SK-N-SH treated with all-trans-retinoic acid at 6 μM for 48 hours (cell line): ENCODE data around the gene RNF145.

Source experiments
- CSRNP3 ChIP-seq: fragments of 250-450 bp; sonication (Bioruptor Pico); IDR thresholded peaks from 2 replicates; pipeline ENCODE4 v1.5.1; 2021; ENCODE audit warnings: mild to moderate bottlenecking, moderate library complexity
- PPARA ChIP-seq: fragments of 250-450 bp; sonication (Bioruptor Pico); IDR thresholded peaks from 2 replicates; pipeline ENCODE4 v1.5.0; 2020; ENCODE audit warnings: mild to moderate bottlenecking, borderline replicate concordance
- RARB ChIP-seq: fragments of 250-450 bp; sonication (Bioruptor Pico); IDR thresholded peaks from 2 replicates; pipeline ENCODE4 v1.8.0; 2021; ENCODE audit warnings: mild to moderate bottlenecking, moderate library complexity
- TOX ChIP-seq: fragments of 250-450 bp; sonication (Bioruptor Pico); IDR thresholded peaks from 2 replicates; pipeline ENCODE4 v1.8.0; 2021; ENCODE audit warnings: mild to moderate bottlenecking, moderate library complexity, borderline replicate concordance
- ZC3H10 ChIP-seq: fragments of 250-450 bp; sonication (Bioruptor Pico); IDR thresholded peaks from 2 replicates; pipeline ENCODE4 v1.5.1; 2021; ENCODE audit warnings: mild to moderate bottlenecking, moderate library complexity
- ZFP3 ChIP-seq: fragments of 250-450 bp; sonication (Bioruptor Pico); IDR thresholded peaks from 2 replicates; pipeline ENCODE4 v1.5.0; 2020; ENCODE audit warnings: mild to moderate bottlenecking, moderate library complexity
- ZFP30 ChIP-seq: fragments of 450-650 bp; formaldehyde crosslinking; IDR thresholded peaks from 2 replicates; pipeline ENCODE4 v1.5.0; 2022; ENCODE audit warnings: mild to moderate bottlenecking, moderate library complexity
- TF ChIP-seq, protein P1 (sequence below): fragments of 250-450 bp; sonication (Bioruptor Pico); IDR thresholded peaks from 2 replicates; pipeline ENCODE4 v1.5.1; 2020; ENCODE audit warnings: low read depth, mild to moderate bottlenecking, moderate library complexity

DNA sequence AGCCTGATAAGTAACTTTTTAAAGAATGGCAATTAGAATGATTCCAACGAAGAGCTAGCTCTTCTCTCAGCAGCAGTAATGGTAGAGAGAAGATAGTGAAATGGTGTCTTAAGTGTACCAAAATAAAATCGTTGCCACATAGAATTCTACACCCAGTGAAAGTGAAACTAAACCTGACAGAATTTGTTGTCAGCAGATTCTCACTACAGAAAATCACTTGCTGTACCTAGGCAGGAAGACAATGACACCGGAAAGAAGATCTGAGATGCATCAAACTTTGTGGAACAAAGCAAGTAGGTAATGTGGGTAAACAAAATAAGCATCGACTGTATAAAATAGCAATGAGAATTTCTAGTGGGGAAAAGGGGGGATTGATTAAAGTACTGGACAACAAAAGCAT, 88.9 kb downstream of the RNF145 start:
- TF ChIP-seq, protein P1, sequence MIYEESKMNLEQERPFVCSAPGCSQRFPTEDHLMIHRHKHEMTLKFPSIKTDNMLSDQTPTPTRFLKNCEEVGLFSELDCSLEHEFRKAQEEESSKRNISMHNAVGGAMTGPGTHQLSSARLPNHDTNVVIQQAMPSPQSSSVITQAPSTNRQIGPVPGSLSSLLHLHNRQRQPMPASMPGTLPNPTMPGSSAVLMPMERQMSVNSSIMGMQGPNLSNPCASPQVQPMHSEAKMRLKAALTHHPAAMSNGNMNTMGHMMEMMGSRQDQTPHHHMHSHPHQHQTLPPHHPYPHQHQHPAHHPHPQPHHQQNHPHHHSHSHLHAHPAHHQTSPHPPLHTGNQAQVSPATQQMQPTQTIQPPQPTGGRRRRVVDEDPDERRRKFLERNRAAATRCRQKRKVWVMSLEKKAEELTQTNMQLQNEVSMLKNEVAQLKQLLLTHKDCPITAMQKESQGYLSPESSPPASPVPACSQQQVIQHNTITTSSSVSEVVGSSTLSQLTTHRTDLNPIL, result no peak
- TF ChIP-seq ZFP30 (no peak), PPARA (no peak), ZFP3 (no peak), RARB (CRISPR knock-in tag) (no peak), TOX (CRISPR knock-in tag) (no peak), ZC3H10 (no peak), CSRNP3 (CRISPR knock-in tag) (no peak)
